ENCODE data around the gene NAT8L.

DNA sequence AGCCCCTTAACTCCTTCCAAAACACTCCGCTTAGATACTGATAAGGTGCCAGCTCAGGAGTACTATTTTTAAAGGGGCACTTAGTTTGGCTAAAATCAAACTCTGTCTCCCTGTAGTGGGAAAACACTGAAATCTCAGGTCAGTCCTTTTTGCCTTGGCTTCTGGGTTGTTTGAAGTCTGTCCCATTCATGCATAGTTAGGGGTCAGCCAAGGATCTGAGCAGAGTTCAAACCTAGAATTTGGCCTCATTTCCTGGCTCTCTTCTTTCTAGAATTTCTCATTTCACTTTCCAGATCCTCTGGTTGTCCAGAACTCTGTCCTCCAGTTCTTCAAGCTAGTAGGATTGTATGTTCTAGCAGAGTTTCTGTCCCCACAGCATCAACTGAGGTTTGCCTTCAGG is 31.5 kb downstream of the NAT8L start:
- TF ChIP-seq, protein P1, sequence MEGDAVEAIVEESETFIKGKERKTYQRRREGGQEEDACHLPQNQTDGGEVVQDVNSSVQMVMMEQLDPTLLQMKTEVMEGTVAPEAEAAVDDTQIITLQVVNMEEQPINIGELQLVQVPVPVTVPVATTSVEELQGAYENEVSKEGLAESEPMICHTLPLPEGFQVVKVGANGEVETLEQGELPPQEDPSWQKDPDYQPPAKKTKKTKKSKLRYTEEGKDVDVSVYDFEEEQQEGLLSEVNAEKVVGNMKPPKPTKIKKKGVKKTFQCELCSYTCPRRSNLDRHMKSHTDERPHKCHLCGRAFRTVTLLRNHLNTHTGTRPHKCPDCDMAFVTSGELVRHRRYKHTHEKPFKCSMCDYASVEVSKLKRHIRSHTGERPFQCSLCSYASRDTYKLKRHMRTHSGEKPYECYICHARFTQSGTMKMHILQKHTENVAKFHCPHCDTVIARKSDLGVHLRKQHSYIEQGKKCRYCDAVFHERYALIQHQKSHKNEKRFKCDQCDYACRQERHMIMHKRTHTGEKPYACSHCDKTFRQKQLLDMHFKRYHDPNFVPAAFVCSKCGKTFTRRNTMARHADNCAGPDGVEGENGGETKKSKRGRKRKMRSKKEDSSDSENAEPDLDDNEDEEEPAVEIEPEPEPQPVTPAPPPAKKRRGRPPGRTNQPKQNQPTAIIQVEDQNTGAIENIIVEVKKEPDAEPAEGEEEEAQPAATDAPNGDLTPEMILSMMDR (IDR thresholded peaks at IDR 0.05): no peak
- TF ChIP-seq EZH2 (IDR thresholded peaks at IDR 0.05; ENCODE audit: borderline replicate concordance, insufficient read depth, low read depth, low read length, poor library complexity, severe bottlenecking): no peak
